Measurements from ENCODE around the gene USE1. TPM values are rescaled to one million over a fixed set of nuclear protein-coding genes. Genes with fewer than 3 reads are reported as not detected.

Gene USE1
- total RNA-seq, 1 donor, result 25.7 TPM

DNA sequence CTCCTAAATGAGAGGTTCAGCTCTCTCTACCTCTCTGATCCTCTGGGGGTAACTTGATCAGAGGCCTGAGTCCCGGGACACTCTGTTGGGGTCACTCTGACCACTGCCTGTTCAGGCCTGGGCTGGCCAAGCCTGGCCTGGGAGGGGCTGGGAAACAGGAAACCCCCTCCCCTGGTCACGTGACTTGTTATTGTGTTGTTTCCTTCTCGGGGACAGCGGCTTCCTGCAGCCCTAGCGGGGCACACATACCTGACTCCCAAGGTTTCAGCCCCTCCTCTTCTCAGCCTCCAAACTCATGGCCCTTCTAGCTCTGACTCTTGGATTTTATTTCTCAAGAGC is 49.5 kb downstream of the USE1 start, which contains the start of gene USHBP1:
Gene USHBP1 (minus strand): TSS at position 105 of the 339 bp plus-strand sequence. CDS start 446 bp downstream, outside the sequence.
- no peak within 1 kb of the TSS for H3K4me2 ChIP-seq (ENCODE audit: insufficient read depth, low read length)
- H3K79me2 ChIP-seq (ENCODE audit: insufficient read depth, low read length), result peaks cover 14% of the 10 kb centered on the region
- peaks cover 4% of the 10 kb centered on the region for H3K9me3 ChIP-seq (ENCODE audit: low read depth, low read length)
- H2AFZ ChIP-seq (ENCODE audit: low read length), result no peak within 1 kb of the TSS
- H3K36me3 ChIP-seq (ENCODE audit: insufficient read depth, low read length), result peaks cover 9% of the 10 kb centered on the region
- peaks cover 8% of the 10 kb centered on the region for H3K4me1 ChIP-seq (ENCODE audit: insufficient read depth, low read length)
- no peak within 1 kb of the TSS for H3K4me3 ChIP-seq (ENCODE audit: insufficient read depth, low read length)
- no peaks in the 10 kb centered on the region for H4K20me1 ChIP-seq (ENCODE audit: insufficient read depth, low read length)
- no peak within 1 kb of the TSS for H3K27ac ChIP-seq (ENCODE audit: low read depth, low read length)
- TF ChIP-seq, protein P1, sequence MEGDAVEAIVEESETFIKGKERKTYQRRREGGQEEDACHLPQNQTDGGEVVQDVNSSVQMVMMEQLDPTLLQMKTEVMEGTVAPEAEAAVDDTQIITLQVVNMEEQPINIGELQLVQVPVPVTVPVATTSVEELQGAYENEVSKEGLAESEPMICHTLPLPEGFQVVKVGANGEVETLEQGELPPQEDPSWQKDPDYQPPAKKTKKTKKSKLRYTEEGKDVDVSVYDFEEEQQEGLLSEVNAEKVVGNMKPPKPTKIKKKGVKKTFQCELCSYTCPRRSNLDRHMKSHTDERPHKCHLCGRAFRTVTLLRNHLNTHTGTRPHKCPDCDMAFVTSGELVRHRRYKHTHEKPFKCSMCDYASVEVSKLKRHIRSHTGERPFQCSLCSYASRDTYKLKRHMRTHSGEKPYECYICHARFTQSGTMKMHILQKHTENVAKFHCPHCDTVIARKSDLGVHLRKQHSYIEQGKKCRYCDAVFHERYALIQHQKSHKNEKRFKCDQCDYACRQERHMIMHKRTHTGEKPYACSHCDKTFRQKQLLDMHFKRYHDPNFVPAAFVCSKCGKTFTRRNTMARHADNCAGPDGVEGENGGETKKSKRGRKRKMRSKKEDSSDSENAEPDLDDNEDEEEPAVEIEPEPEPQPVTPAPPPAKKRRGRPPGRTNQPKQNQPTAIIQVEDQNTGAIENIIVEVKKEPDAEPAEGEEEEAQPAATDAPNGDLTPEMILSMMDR (IDR thresholded peaks at IDR 0.05; ENCODE audit: extremely low read depth, low read depth, low read length), result no peak
- H3K27me3 ChIP-seq (ENCODE audit: insufficient read depth, low read length), result no peaks in the 10 kb centered on the region
- DNase-seq (ENCODE audit: insufficient read length, low spot score, missing footprints), result peak; percentile 51

DNA sequence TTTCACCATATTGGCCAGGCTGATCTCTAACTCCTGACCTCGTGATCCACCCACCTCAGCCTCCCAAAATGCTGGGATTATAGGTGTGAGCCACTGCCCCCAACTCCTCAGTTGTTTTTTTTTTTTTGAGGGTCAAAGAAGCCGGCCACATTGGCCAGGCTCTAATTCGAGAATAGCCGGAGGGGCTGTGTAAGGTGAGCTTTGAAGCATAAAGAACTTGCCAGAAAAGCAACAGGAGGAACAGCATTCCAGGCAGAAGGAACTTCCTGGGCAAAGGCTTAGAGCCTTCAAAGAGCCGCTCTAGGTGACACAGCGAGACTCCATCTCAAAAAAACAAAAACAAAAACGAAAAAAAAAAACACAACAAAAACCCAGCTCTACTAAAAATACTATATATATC is 50.9 kb downstream of the USE1 start:
- Histone ChIP-seq H3K36me3 (ENCODE audit: insufficient read depth, low read length) (peaks cover 11% of the 10 kb centered on the region), H3K27me3 (ENCODE audit: insufficient read depth, low read length) (no peaks in the 10 kb centered on the region), H3K27ac (ENCODE audit: low read depth, low read length) (no peak overlapping the region), H4K20me1 (ENCODE audit: insufficient read depth, low read length) (no peaks in the 10 kb centered on the region), H3K9me3 (ENCODE audit: low read depth, low read length) (no peaks in the 10 kb centered on the region), H3K4me2 (ENCODE audit: insufficient read depth, low read length) (no peak overlapping the region), H3K4me1 (ENCODE audit: insufficient read depth, low read length) (peaks cover 8% of the 10 kb centered on the region), H3K4me3 (ENCODE audit: insufficient read depth, low read length) (no peak overlapping the region), H2AFZ (ENCODE audit: low read length) (no peak overlapping the region), H3K79me2 (ENCODE audit: insufficient read depth, low read length) (peaks cover 14% of the 10 kb centered on the region)
- TF ChIP-seq, protein P1 (IDR thresholded peaks at IDR 0.05; ENCODE audit: extremely low read depth, low read depth, low read length), result no peak
- peak; percentile 1 for DNase-seq (ENCODE audit: insufficient read length, low spot score, missing footprints)

DNA sequence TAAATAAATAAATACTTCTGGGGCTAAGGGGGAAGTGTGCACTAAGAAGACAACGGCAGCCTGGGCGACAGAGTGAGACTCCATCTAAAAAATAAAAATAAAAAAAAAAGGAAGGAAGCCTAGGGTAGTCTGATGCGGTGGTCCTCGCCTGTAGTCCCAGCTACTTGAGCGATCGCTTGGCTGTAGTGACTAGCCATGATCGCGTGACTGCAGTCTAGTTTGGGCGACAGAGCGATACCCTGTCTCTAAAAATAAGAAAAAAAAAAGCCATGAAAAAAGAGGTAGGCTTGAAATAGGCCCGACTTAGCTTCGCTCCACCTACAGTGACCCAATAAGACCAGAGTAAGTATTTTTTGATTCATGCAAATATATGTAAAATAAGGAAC is 51.4 kb downstream of the USE1 start:
- Histone ChIP-seq H3K36me3 (ENCODE audit: insufficient read depth, low read length) (peaks cover 16% of the 10 kb centered on the region), H3K27me3 (ENCODE audit: insufficient read depth, low read length) (no peaks in the 10 kb centered on the region), H4K20me1 (ENCODE audit: insufficient read depth, low read length) (no peaks in the 10 kb centered on the region), H3K4me2 (ENCODE audit: insufficient read depth, low read length) (no peak overlapping the region), H3K9me3 (ENCODE audit: low read depth, low read length) (no peaks in the 10 kb centered on the region), H3K79me2 (ENCODE audit: insufficient read depth, low read length) (peaks cover 14% of the 10 kb centered on the region), H3K4me1 (ENCODE audit: insufficient read depth, low read length) (peaks cover 8% of the 10 kb centered on the region), H3K27ac (ENCODE audit: low read depth, low read length) (no peak overlapping the region), H3K4me3 (ENCODE audit: insufficient read depth, low read length) (no peak overlapping the region), H2AFZ (ENCODE audit: low read length) (peak overlapping the region; percentile 5)
- no peak for DNase-seq (ENCODE audit: insufficient read length, low spot score, missing footprints)
- TF ChIP-seq, protein P1 (IDR thresholded peaks at IDR 0.05; ENCODE audit: extremely low read depth, low read depth, low read length), result no peak

DNA sequence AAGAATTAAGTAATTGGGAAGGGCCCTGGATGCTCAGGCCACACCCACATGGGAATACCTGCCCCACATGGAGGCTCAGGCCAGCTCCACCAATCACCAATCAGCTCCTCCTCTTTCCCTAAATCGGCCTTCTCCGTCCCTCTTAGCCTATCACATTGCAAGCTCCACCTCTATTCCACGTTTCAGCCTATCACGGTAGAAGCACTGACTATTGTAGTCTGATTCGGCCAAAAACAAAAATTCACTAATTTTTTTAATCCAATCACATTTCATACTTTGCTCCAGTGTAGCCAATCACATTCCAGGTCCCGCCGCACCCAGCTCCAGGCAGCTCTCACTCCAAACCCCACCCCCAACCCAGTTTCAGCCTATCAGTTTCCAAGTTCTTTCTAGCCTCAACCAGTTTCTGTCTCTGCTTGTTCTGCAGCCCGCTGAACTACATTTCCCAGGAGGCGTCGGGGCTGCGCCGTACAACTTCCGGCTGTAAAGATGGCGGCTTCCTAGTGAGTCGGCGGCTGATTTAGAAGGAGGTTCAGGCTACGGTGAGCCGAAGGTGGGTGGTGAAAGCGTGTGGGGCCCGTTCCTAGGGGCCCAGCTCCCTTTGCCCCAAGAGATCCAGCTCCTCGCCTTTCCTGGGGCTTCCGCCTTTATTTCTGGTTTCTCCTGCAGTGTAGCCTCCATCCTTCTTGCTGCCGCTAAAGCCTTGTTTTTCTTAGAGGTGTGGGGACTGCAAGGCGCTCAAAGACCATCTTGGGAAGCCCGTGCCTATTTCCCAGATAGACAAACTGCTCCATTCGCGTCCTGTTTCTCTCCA is 52.0 kb downstream of the USE1 start, which contains the start of gene BABAM1:
Gene BABAM1 (plus strand): TSS at position 469 of the 814 bp plus-strand sequence. CDS start 1,364 bp downstream, outside the sequence.
- H3K4me2 ChIP-seq (ENCODE audit: insufficient read depth, low read length), result peak within 1 kb of the TSS; percentile 84
- H3K9me3 ChIP-seq (ENCODE audit: low read depth, low read length), result no peaks in the 10 kb centered on the region
- TF ChIP-seq, protein P1 (IDR thresholded peaks at IDR 0.05; ENCODE audit: extremely low read depth, low read depth, low read length), result no peak
- H3K4me1 ChIP-seq (ENCODE audit: insufficient read depth, low read length), result peaks cover 8% of the 10 kb centered on the region
- DNase-seq (ENCODE audit: insufficient read length, low spot score, missing footprints), result peak; percentile 100
- H3K4me3 ChIP-seq (ENCODE audit: insufficient read depth, low read length), result peak within 1 kb of the TSS; percentile 83
- H3K79me2 ChIP-seq (ENCODE audit: insufficient read depth, low read length), result peaks cover 14% of the 10 kb centered on the region
- no peaks in the 10 kb centered on the region for H3K27me3 ChIP-seq (ENCODE audit: insufficient read depth, low read length)
- H3K27ac ChIP-seq (ENCODE audit: low read depth, low read length), result peak within 1 kb of the TSS; percentile 70
- no peaks in the 10 kb centered on the region for H4K20me1 ChIP-seq (ENCODE audit: insufficient read depth, low read length)
- H3K36me3 ChIP-seq (ENCODE audit: insufficient read depth, low read length), result peaks cover 18% of the 10 kb centered on the region
- H2AFZ ChIP-seq (ENCODE audit: low read length), result peak within 1 kb of the TSS; percentile 93

All from osteoblast (primary cell).